ENCODE measurements around the gene MRPL53.
"Not testable (repeated sequence)": the region's sequence is repeated elsewhere in the genome, so short reads cannot be mapped to it uniquely, and the experiment has no call there.

Gene MRPL53

DNA sequence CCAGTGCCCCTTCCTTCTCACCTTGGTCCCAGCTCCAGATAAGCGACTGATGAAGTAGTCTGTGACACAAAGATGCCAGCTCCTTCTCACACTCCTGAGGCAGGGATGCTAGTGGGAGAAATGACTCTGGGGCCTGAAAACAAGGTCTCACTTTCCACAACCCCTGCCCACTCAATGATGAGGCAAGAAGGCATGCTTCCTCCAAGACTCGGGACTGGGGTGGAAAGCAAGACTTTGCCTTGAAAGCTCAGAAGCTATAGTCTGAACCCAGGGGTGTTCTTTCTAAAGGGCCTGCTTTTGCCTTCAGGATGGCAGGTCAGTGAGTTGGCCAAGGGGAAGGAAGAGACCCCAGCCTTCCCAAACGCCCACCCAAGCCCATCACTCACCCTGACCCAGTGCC, 9.0 kb upstream of the MRPL53 start:
- no peak for DNase-seq

DNA sequence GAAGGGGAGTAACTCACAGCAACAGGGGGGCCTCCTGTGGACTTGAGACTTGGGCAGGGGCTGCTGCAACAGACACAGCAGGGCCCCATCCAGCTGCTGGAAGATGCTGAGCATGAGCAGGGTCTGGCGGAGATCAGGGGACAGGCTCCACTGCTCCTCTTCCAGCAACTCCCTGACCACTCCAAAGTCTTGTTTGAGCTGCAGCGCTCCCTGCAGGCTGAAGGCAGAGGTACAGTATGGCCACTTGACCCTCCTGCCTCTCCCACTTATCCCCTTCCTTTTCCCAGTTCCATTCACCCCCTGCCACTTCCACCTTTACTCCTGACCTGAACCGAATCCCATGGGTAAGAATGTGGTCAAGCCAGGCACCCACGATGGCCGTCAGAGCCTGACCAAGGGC, 2.4 kb upstream of the MRPL53 start:
- no peak for DNase-seq

DNA sequence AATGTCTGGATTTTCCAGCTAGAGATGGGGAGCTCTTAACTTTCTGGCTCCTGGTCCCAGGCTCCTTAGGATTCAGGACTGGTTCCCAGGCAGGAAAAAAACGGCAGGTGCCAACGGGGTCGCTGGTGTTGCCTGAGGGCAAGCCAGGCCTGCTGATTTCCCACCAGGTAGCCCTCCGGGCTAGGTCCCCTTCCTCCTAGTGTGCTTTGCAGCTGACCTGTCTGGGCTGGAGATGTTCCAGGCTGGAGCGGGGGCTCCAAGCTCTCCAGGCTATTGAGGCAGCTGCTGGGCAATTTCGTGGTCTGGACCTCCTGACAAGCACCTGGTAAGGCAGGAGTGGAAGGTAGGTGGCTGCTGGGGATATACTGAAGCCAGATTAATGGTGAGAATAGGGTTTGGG, 2.0 kb upstream of the MRPL53 start:
- DNase-seq: no peak

DNA sequence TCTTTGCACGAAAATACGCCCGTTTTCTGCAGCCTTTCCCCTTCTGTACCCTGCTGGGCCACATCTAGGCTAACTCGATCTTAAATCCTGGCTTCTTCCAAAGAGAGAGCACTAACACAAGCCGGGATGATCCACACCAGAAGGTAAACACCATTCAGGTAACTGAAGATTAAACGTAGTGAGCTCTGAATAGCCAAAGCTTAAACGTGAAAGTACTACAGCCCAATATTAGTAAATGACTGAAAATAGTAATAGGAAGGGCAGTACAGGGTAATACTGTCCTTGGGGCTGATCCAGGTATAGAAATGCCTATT, 422 bp upstream of the MRPL53 start:
- DNase-seq: no peak

DNA sequence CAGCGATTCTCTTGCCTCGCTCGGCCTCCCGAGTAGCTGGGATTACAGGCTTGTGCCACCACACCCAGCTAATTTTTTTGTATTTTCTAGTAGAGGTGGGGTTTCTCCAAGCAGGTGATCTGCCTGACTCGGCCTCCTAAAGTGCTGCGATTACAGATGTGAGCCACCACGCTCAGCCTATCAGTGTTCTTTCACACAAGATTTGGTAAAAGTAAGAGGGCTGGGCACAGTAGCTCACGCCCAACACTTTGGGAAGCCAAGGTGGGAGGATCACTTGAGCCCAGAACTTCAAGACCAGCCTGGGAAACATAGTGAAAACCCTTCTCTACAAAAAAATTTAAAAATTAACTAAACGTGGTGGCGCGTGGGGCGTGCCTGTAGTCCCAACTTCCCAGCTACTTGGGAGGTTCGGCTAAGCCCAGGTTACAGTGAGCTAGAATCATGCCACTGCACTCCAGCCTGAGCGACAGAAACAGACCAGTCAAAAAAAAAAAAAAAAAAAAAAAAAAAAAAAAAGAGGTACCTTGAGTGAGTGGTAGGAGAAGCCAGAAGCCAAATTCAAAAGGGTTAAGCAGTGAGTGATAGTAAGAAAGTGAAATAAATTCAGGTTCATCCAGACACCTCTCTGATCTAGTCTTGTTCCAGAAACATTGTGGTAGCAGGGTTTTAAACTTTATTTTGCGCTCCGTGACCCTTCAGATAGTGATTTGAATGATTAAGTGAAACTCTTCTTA, 981 bp downstream of the MRPL53 start:
- DNase-seq: no peak

DNA sequence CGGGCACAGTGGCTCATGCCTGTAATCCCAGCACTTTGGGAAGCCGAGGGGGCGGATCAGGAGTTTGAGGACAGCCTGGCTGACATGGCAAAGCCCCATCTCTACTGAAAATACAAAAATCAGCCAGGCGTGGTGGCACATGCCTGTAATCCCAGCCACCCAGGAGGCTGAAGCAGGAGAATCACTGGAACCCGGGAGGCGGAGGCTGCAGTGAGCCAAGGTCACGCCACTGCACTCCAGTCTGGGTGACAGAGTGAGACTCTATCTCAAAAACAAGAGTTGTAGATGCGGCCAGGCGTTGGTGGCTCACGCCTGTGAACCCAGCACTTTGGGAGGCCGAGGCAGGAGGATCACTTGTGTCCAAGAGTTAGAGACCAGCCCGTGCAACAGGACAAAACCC, 1.7 kb downstream of the MRPL53 start:
- DNase-seq: not testable (repeated sequence)

DNA sequence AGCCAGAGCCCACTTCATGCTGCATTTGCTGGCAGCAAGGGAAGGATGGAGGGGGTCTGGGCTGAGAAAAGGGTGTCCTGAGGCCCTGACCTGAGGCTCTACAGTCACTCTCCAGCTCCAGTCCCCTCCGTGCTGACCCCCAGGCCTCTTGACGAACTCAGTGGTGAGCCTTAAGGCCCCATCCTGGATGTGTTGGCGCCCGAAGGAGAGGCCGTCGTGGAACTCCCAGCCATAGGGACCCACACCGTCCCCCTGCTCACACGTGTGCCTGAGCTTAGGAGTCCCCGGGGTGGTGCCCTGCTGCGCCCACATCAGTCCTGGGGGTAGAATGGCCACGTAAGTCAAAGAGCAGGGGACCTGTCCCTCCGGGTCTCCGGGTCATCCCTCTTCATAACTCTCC, 8.1 kb downstream of the MRPL53 start:
- no peak for DNase-seq

DNA sequence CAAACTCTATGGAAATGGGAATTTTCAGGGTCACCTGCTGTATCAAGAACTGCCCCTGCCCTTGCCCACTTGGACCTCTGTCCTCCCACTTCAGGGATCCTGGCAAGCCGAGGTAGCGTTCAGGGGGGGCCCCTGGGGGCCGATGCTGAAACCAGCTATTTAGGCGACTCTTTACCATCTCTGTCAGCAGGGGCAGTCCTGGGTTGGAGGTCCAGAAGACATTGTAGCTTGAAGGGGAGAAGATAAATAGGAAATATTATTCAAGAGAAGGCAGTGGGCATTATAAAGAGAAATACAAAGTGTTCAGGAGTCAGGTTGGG, 9.7 kb downstream of the MRPL53 start:
- DNase-seq: no peak

DNA sequence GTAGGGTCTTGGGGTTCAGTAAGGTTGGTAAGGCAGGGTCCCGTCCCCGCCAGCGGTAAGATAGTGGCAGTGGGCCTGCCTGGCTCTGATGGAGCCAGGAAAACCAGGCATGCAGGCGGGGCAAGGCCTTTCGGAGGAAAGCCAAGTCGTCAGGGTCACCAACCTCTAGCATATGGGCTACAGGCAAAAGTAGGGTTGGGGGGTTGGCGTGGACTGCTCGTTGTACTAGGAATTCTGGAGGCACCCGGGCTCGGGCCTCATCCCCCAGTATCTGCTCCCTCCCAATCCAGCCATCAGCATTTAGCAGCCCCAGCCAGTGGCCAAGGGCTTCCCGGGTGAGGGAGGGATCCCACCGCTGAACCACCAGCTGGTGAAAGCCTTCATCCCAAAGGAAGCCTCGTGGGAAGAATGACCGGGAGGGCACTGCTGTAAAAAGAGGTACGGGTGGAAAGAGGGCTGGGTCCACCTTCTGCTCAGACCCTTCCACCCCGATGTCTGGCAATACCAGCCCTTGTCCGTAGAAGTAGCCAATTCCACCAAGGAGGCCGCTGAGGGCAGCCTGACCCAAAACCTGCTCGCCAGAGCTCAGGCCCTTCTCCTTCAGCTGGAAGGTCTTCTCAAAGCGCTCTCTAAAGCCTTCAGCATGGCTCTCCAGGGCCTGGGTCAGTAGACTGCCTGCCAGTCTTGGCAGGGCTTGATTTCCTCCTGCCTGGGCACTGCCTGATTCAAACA, 10.3 kb downstream of the MRPL53 start:
- DNase-seq: no peak

DNA sequence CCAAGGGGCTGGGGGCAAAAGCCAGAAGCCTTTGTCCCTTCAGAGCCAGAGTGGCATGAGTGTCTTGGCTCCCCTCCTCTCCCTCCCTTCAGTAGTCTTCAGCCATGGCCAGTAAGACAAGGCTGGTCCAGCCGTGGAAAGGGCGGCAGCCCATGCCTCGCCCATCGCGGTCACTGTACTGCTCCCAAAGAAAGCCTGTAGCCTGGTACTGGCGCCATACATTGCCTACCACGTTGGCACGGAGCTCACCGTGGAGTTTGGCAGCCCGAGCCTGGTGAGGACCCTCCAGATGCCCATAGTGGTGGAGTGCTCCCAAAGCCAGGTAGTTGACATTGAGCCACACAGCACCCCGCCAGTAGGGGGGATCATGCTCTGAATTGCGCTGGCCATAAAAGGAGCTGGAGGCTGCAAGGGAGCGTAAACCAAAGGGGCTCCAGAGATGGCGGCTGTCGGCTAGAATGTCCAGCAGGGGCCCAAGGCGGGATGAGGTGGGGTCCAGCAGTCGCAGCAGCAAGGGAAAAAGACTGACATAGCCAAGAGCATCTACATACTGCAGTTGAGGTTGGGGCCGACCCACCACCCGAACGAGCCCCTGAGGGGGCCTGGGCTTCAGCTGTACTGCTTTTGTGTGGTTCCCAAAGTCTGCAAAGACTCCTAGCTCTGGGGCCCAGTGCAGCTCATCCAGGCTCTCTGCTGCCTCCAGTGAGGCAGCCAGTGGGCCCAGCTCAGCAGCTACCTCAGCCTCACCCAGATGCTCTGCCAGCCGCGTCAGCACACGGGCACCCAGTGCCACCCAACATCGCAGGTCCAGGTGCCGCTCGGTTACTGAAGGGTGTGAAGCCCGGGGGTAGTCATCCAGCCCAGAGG, 11.1 kb downstream of the MRPL53 start:
- no peak for DNase-seq

DNA sequence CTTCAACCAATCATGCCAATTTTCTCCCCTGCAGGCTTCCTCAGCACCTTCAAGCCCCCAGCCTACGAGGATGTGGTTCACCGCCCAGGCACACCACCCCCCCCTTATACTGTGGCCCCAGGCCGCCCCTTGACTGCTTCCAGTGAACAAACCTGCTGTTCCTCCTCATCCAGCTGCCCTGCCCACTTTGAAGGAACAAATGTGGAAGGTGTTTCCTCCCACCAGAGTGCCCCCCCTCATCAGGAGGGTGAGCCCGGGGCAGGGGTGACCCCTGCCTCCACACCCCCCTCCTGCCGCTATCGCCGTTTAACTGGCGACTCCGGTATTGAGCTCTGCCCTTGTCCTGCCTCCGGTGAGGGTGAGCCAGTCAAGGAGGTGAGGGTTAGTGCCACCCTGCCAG, 12.3 kb downstream of the MRPL53 start:
- DNase-seq: not testable (repeated sequence)

DNA sequence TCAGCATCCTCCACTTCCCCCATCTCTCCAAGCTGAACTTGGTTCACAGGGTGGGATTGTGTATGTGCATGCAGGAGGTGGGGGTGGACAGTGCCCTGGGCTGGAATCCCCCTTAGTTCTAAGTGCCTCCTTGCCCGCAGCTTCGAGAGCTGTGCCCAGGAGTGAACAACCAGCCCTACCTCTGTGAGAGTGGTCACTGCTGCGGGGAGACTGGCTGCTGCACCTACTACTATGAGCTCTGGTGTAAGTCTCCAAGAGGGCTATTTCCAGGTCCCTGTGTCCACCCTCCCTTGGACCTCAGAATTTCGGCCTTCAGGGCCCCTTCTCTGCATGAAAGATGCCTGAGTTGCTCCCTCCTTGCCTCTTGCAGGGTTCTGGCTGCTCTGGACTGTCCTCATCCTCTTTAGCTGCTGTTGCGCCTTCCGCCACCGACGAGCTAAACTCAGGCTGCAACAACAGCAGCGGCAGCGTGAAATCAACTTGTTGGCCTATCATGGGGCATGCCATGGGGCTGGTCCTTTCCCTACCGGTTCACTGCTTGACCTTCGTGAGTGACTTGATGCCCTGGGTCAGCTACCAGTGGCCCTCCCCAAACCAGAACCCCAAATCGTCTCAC, 12.9 kb downstream of the MRPL53 start:
- not testable (repeated sequence) for DNase-seq

DNA sequence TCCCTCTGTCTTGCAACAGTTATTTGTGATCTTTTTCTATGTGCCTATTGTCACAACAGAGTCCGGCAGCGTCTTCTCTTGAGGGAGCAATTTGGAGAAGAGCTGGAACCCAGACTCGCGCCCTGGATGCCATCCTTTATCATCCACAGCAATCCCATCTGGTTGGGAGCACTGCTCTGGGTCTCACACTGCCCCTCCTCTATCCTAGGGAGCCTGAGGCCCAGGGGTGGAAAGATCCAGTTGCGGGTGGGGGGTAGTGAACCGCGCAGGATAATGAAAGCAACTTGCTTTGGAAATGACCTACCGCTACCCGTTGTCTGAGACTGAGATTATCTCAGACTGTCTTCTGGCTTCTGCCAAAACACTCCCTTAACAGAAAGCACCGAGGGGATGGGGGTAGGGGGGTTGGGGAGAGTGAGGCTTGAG, 13.5 kb downstream of the MRPL53 start:
- DNase-seq: no peak

DNA sequence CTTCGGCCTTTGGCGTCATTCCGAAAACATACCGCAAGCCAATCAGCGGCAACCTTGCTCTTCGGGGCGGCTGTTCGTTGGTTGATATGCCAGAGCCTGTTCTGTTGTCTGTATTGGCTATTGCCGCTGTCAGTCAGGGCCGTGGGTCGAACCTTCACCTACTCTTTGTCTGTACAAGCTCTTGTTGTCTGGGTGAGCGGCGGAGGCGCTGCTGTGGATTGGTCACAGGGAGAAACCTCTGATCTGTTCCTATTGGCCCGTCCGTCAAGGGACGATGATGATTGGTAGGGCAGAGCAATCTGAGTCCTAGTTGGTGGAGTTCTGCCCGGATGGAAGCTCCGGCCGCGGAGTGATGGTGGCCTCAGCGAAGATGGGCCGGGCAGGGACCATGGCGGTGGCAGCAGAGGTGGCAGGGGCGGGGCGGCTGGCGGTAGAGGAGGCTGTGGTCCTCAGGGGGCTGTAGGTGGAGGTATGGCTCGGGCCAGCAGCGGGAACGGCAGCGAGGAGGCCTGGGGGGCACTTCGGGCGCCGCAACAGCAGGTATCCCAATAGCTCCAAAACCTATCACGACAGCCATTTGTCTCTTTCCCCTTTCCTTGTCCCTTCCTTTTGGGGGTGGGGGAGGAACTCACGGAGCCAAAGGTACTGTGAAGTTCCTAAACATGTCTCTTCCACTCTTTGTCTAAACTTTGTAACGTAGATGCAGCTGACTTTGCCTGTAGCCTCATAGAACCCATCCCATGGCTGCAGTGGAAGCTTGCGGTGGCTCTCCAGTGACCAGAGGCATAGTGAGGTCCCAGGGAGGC, 14.1 kb downstream of the MRPL53 start, which contains the start of gene WBP1:
TSS of gene WBP1 (plus strand) at position 307 of the 806 bp plus-strand sequence. CDS start at position 472, 165 bp downstream.
- DNase-seq: peak; percentile 99 to 100

DNA sequence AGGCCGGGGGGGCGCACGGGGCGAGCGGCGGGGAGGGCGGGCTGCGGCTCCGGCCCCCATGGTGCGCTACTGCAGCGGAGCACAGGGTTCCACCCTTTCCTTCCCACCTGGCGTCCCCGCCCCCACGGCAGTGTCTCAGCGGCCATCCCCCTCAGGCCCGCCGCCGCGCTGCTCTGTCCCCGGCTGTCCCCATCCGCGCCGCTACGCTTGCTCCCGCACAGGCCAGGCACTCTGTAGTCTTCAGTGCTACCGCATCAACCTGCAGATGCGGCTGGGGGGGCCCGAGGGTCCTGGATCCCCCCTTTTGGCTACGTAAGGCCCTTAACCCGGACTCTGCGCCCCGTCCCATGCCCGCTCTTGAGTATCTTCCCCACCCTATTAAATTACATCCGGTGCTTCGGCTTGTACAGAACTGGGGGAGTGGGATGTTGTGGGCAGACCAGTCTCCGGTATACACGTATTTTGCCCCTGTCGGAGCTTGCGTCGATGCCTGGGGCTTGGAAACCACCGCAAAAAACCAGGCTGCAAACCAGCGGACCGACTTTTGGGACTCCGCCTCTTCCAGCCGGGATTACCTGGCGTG, 14.8 kb downstream of the MRPL53 start:
- peak in 1 of 2 experiments; percentile 74 for DNase-seq

DNA sequence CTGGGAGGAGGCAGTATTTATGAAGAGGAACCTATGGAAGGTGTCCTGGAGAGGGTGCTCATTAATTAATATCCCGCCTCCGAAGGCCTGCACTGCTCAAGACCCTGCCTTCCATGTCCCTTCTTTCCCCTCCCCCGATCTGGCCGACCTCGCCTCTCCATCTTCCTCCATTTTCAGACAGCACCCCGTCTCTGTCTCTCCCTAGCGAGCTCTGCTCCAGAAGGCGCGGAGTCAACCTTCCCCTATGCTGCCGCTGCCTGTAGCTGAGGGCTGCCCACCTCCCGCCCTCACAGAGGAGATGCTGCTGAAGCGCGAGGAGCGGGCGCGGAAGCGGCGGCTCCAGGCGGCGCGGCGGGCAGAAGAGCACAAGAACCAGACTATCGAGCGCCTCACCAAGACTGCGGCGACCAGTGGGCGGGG, 15.3 kb downstream of the MRPL53 start:
- DNase-seq: peak in 1 of 2 experiments; percentile 44

DNA sequence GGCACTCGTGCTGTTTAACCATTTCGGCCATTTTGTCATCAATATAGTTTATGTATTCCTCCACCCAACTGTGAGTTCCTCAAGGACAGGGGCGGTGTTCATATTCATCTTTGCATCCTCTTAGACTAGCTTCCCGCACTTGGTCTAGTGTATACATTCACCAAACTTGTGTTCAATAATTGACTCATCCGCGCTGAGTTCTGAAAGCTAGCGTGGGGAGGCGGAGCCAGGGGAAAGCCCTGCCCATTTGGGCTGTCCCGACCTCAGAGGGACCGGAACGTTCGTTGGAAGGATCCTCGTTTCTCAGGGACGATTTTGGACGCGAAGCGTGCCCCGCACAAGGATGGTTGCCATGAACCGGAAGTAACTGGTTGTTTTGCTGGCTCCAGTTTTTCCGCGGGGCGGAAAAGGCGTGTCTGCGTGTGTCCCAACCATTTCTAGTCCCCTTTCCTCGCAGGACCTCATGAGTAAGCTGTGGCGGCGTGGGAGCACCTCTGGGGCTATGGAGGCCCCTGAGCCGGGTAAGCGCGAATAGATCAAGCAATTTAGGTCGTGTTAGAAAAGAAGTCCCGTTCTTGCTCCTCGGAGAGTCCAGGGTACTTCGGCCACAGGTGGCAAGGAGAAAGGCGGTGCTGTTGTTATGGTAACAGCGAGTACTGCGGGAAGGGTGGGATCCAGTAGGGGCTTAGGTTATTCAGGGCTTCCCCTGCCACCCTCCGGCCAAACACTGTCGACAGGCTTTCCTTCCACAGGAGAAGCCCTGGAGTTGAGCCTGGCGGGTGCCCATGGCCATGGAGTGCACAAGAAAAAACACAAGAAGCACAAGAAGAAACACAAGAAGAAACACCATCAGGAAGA, 17.6 kb downstream of the MRPL53 start, which contains the start of gene INO80B:
TSS of gene INO80B (plus strand) at position 434 of the 858 bp plus-strand sequence. CDS start at position 464, 30 bp downstream.
- peak; percentile 91 to 97 for DNase-seq

DNA sequence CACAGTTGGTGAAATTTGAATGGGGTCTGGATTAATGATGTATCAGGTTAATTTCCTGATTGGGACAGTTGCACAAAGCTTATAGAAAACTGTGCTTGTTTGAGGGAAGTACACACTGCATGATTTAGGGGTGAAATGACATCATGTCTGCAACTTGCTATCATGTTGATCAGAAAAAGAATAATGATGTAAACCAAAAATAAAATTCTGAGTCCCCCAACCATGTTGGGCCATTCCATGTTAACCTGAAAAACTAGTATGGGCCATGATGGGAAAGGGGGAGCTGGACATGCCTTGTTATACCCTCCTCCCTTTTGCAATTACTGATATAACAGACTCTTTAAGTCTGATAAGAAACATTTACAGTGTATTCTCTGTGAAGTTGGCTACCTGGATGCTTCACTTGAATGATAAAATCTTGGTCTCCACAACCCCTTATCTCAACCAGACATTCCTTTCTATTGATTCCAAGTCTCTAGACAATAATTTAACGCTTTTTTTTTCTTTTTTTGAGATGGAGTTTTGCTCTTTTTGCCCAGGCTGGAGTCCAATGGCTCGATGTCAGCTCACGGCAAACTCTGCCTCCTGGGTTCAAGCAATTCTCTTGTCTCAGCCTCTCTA, 21.8 kb downstream of the MRPL53 start:
- DNase-seq: no peak

DNA sequence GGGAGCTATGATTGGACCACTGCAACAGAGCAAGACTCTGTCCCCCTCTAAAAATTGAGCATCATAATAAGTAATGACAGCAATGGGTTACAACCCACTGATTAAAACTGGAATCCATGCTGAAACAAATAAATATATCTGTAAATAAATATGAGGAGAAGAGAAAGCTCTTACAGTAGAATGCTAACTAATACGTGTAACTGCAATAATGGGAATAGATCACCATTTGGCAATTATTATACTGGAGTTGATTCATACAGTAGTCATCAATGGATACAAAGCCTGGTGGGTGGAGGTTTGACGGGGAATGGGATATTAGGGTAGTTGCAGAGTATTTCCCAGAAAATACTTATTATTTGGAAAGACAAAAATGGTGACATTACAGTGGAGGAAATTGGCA, 23.7 kb downstream of the MRPL53 start:
- no peak for DNase-seq
